ENCODE results near the gene M1AP.

M1AP gene

DNA sequence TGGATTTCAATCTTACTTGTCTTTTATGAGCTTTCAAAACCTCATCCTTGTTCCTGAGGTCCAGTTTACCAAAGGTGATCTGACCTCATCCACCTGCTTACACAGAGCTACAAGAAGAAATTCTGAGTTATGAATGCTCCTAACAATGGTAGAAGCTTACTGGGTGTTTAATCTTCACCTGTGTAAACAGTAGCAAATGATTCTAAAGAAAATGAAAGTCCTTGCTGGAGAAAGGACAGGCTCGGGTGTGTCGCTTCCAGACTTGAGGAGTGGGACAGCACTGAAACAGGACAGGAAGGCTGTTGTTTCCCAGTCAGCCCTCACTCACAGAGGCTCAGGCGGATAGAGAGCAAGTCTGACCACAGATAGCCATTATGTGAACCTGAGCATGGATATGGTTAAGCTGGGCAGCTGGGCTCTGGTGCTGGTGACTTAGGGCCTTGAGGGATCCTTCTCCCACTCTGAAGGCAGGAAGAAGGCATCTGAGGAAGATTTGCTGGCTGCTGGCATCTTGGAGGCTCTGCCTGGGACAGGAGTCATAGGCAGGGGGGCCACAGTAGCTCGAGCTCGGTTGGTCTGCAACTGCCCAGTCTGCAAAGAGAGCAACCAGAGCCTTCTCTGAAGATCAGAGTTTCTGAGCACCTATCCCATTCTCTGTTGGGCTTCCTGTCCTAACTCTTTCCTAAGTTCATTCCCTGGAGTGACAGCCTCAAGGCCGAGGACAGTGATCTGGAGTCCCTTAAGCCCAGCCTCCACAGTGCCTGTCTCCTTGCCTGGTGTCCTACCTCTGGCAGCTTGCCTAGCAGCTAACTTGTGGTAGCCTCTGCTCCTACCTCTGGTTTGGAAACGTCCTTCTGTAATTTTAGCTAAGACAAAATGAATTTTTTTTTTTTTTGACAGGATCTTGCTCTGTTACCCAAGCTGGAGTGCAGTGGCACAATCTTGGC is 89.6 kb downstream of the M1AP start:
- TF ChIP-seq TAF1 (IDR thresholded peaks at IDR 0.05; ENCODE audit: borderline replicate concordance, insufficient read depth, low read length) = no peak

DNA sequence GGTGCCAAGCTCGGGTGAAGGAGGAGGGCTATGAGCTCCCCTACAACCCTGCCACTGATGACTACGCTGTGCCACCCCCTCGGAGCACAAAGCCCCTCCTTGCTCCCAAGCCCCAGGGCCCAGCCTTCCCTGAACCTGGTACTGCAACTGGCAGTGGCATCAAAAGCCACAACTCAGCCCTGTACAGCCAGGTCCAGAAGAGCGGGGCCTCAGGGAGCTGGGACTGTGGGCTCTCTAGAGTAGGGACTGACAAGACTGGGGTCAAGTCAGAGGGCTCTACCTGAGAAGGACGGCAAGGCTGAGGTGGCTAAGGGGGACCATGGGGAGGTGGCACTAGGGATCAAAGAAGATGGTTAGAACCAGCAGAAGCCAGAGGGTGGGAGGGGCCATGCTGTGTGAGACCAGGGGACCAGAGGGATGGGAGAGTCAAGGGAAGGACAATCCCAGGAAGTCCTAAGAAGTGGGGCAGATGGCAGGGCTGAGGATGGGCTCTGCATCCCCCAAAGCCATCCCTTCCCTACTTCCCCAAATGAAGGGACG is 91.2 kb downstream of the M1AP start:
- TF ChIP-seq FOXP2 (optimal IDR thresholded peaks at IDR 0.05; ENCODE audit: borderline replicate concordance, extremely low read depth, extremely low read length, insufficient read depth) = no peak
- no peak for TF ChIP-seq TAF1 (IDR thresholded peaks at IDR 0.05; ENCODE audit: borderline replicate concordance, insufficient read depth, low read length)
- TF ChIP-seq POLR2AphosphoS5 (IDR thresholded peaks at IDR 0.05; ENCODE audit: low read depth, low read length) = no peak
- no peak for TF ChIP-seq SIN3A (IDR thresholded peaks at IDR 0.05; ENCODE audit: borderline replicate concordance, insufficient read depth, low read length)

DNA sequence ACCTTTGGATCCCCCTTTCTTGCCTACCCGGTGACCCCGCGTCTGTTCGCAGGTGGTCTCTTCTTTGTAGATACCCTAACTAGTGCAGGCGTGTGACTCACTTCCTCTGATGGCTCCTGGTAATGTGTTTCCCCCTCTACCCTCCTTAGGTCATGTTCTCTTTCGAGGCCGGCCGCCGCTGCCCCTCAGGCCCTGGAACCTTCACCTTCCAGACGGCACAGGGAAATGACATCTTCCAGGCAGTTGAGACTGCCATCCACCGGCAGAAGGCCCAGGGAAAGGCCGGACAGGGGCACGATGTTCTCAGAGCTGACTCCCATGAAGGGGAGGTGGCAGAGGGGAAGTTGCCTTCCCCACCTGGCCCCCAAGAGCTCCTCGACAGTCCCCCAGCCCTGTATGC is 92.0 kb downstream of the M1AP start:
- TF ChIP-seq, protein P1, sequence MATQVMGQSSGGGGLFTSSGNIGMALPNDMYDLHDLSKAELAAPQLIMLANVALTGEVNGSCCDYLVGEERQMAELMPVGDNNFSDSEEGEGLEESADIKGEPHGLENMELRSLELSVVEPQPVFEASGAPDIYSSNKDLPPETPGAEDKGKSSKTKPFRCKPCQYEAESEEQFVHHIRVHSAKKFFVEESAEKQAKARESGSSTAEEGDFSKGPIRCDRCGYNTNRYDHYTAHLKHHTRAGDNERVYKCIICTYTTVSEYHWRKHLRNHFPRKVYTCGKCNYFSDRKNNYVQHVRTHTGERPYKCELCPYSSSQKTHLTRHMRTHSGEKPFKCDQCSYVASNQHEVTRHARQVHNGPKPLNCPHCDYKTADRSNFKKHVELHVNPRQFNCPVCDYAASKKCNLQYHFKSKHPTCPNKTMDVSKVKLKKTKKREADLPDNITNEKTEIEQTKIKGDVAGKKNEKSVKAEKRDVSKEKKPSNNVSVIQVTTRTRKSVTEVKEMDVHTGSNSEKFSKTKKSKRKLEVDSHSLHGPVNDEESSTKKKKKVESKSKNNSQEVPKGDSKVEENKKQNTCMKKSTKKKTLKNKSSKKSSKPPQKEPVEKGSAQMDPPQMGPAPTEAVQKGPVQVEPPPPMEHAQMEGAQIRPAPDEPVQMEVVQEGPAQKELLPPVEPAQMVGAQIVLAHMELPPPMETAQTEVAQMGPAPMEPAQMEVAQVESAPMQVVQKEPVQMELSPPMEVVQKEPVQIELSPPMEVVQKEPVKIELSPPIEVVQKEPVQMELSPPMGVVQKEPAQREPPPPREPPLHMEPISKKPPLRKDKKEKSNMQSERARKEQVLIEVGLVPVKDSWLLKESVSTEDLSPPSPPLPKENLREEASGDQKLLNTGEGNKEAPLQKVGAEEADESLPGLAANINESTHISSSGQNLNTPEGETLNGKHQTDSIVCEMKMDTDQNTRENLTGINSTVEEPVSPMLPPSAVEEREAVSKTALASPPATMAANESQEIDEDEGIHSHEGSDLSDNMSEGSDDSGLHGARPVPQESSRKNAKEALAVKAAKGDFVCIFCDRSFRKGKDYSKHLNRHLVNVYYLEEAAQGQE (IDR thresholded peaks at IDR 0.05; ENCODE audit: insufficient read depth in 1 of 2, low read depth in 2 of 2, low read length in 2 of 2) = no peak
- no peak for TF ChIP-seq SIN3A (IDR thresholded peaks at IDR 0.05; ENCODE audit: borderline replicate concordance, insufficient read depth, low read length)
- TF ChIP-seq TAF1 (IDR thresholded peaks at IDR 0.05; ENCODE audit: borderline replicate concordance, insufficient read depth, low read length) = no peak
- TF ChIP-seq FOXP2 (optimal IDR thresholded peaks at IDR 0.05; ENCODE audit: borderline replicate concordance, extremely low read depth, extremely low read length, insufficient read depth) = no peak
- no peak for TF ChIP-seq POLR2AphosphoS5 (IDR thresholded peaks at IDR 0.05; ENCODE audit: low read depth, low read length)

DNA sequence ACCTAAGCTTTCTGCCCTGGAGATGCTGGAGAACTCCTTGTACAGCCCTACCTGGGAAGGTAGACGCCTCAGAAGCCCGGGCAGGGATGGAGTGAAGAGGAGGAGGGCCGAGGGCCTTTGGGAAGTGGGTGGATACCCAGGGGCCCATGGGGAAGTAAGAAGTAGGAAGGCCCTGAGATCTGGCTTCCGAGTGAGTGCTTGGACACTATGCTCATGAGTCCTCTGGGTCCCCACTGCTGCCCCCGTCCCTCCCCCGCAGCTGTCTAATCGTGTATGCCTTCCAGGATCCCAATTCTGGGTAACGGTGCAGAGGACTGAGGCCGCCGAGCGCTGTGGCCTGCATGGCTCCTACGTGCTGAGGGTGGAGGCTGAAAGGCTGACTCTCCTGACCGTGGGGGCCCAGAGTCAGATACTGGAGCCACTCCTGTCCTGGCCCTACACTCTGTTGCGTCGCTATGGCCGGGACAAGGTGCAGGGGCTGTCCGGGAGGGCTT is 92.5 kb downstream of the M1AP start:
- no peak for TF ChIP-seq SIN3A (IDR thresholded peaks at IDR 0.05; ENCODE audit: borderline replicate concordance, insufficient read depth, low read length)
- TF ChIP-seq TAF1 (IDR thresholded peaks at IDR 0.05; ENCODE audit: borderline replicate concordance, insufficient read depth, low read length) = no peak
- no peak for TF ChIP-seq POLR2AphosphoS5 (IDR thresholded peaks at IDR 0.05; ENCODE audit: low read depth, low read length)
- TF ChIP-seq, protein P1 (IDR thresholded peaks at IDR 0.05; ENCODE audit: insufficient read depth in 1 of 2, low read depth in 2 of 2, low read length in 2 of 2) = no peak
- TF ChIP-seq FOXP2 (optimal IDR thresholded peaks at IDR 0.05; ENCODE audit: borderline replicate concordance, extremely low read depth, extremely low read length, insufficient read depth) = no peak

DNA sequence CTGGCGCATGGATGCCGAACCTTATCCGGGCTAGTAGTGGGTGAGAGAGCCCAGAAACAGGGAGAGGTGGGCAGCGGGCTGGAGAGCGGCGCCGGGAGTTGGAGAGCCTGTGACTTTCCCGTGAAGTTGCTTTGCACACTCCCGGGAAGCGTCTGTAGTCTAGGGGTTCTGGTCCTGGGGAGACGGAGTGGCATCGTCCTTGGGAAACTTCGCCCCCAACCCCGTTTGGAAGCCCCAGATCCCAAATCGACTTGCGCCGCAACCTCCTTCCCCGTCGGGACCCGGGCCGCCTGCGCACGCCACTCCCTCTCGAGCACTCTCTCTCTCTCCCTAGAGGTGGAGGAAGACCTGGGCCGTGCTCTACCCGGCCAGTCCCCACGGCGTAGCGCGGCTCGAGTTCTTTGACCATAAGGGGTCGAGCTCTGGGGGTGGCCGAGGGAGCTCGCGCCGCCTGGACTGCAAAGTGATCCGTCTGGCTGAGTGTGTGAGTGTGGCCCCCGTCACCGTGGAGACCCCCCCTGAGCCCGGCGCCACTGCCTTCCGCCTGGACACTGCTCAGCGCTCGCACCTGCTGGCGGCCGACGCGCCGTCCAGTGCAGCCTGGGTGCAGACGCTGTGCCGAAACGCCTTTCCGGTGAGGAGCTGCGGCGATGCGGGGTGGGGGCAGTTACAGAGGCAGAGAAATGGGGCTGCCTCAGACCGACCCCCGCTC is 93.2 kb downstream of the M1AP start:
- no peak for TF ChIP-seq TAF1 (IDR thresholded peaks at IDR 0.05; ENCODE audit: borderline replicate concordance, insufficient read depth, low read length)
- no peak for TF ChIP-seq FOXP2 (optimal IDR thresholded peaks at IDR 0.05; ENCODE audit: borderline replicate concordance, extremely low read depth, extremely low read length, insufficient read depth)
- TF ChIP-seq, protein P1 (IDR thresholded peaks at IDR 0.05; ENCODE audit: insufficient read depth in 1 of 2, low read depth in 2 of 2, low read length in 2 of 2) = no peak
- TF ChIP-seq POLR2AphosphoS5 (IDR thresholded peaks at IDR 0.05; ENCODE audit: low read depth, low read length) = no peak
- no peak for TF ChIP-seq SIN3A (IDR thresholded peaks at IDR 0.05; ENCODE audit: borderline replicate concordance, insufficient read depth, low read length)
